CD4-positive, alpha-beta T cell treated with Interleukin-15 for 1 hour (primary cell): Measurements from ENCODE around the gene C20orf202.
A peak's percentile ranks its signal among the peaks of the same experiment; 100 is the strongest.

Experiments used
- DNase-seq: peaks from one replicate; pipeline ENCODE4 v3.0.0-alpha.2; 2020

Gene C20orf202

GRCh38 chr20:1184638-1185315, 18.5 kb upstream of the C20orf202 start, which contains the start of gene TMEM74B:
TSS of gene TMEM74B (minus strand) at chr20:1184981. CDS start at chr20:1183801, 1,180 bp downstream.
- no peak for DNase-seq

GRCh38 chr20:1185316-1185741, 17.9 kb upstream of the C20orf202 start:
- DNase-seq, result no peak

- peak; percentile 32 for DNase-seq
These were observed 17.4 kb upstream of the C20orf202 start for GRCh38 chr20:1185790-1186334.

DNA sequence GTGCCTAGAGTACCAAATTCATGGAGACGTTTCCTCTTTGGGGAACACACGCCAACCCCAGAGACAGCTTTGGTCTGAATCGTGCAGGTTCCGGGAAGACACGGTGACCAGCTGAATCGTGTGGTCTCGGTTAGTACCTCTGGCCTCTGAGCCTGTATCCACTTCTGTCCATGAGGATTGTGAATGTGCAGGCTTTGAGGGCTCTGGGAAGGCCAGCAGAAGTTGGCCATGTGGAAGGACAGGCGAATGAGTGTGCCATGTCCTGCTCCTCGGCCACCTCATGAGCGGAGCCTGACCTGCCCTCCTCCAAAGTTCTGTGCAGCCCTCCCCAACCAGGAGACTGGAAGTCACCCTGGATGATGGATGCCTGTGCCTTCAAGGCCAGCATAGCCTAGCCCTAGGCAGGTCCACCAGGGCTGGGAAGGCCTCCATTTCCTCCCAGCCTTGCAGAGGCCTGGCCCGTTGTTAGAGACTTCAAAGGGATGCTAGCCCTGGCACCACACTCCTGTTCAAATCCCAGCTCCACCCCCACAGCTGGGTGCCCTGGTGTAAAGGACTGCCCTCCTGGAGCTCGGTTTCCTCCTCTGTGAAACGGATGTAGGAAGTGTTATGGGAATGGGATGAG, 16.8 kb upstream of the C20orf202 start:
- no peak for DNase-seq

DNA sequence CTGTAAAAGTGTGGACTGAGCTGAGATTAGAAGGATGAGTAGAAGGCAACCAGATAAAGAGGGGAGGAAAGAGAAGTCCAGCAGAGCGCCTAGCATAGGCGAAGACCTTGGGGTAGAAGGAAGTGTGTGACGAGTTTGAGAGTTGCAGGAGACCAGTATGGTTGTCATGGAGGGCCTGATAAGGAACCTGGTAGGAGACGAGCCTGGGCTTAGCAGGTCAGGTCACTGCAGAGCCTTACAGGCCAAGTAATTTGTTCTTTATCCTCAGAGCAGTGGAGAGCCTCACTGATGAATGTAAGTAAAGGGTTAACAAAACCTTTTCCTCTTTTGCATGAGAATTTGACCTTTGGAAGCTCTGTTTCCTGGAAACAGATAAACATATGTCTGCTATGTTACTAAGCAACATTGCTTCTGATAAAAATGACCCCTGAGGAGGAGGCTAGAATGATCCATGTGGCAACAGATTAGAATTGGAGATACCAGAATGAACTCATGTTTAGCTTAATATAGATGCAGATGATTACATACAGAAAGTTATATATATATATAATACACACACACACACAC, 15.6 kb upstream of the C20orf202 start:
- DNase-seq, result no peak

- DNase-seq, result no peak
These were observed 14.9 kb upstream of the C20orf202 start for GRCh38 chr20:1188347-1188746.

GRCh38 chr20:1189827-1190226, 13.4 kb upstream of the C20orf202 start:
- DNase-seq, result no peak

- DNase-seq, result no peak
These were observed 12.4 kb upstream of the C20orf202 start for GRCh38 chr20:1190847-1191246.

GRCh38 chr20:1191299-1191698, 12.0 kb upstream of the C20orf202 start:
- DNase-seq, result no peak

DNA sequence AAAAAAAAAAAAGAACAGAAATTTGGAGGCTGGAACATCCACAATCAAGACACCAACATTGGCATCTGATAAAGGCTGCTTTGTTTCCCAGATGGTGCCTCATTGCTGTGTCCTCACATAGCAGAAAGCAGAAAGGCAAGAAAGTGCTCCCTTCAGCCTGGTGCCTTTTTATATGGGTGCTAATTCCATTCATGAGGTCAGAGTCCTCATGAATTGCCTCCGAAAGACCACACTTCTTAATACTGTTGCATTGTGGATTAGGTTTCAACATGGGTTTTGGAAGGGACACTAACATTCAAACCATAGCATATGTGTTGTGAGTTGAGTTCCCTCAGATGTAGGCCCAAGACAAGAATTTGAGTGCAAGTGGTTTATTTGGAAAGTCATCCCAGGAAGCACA, 8.0 kb upstream of the C20orf202 start:
- DNase-seq, result no peak

DNA sequence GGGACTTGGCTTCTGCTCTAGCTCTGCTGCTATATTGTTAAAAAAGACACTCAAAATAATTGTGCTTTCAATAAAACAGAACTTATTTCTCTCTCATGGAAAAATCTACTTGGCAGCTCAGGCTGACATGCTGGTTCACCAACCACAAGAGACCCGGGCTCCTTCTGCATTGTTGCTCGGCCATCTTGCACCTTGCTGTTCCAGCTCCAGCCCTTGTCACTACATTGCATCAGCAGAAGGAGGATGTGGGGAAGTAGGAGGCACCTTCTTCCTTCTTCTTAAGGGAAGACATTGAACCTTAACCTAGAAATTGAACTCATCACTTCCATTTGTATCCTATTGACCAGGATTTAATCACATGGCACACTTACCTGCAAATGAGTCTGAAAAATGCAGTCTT, 6.6 kb upstream of the C20orf202 start:
- DNase-seq, result no peak

DNA sequence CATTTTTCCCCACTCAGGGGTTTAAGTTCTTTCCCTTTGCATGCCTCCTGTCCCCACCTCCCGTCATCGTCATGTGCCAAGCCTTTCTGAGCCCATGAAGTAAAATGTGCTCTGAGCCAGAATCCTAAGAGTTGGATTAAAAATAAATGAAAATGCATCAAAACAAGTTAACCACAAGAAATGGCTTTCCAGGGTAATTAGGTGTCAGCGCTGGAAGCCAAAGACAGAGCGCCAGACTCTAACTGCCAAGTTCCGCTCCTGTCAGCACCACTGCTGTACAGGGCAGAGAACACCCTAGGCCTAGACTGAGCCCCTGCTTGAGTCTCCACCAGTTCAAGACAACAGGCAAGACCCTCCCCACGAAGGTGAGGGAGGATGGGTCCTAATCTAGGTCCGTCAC, 5.5 kb upstream of the C20orf202 start:
- DNase-seq, result no peak

DNA sequence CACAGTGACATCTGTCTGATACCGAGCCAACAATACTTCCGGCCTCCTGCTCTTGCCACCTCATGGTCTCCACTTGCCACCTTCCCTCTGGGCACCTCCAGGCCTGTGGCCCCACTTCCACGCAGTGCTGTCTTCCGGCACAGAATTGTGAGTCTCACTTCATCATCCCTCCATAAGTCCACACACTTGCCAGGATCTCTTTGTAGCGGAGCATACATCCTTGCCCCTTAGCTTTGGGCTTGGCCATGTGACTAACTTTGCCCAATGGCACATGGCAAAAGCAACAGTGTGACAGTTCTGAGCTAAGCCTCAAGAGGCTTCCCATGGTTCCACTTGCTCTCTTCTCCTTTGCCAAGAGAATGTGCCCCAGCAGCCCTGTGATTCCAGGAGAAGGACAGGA, 4.5 kb upstream of the C20orf202 start:
- no peak for DNase-seq

GRCh38 chr20:1199212-1199873, 3.9 kb upstream of the C20orf202 start:
- DNase-seq, result no peak

GRCh38 chr20:1199964-1200363, 3.3 kb upstream of the C20orf202 start:
- no peak for DNase-seq

- no peak for DNase-seq
These were observed 376 bp downstream of the C20orf202 start for GRCh38 chr20:1203630-1204029.

- no peak for DNase-seq
These were observed 859 bp downstream of the C20orf202 start for GRCh38 chr20:1204113-1204512.

DNA sequence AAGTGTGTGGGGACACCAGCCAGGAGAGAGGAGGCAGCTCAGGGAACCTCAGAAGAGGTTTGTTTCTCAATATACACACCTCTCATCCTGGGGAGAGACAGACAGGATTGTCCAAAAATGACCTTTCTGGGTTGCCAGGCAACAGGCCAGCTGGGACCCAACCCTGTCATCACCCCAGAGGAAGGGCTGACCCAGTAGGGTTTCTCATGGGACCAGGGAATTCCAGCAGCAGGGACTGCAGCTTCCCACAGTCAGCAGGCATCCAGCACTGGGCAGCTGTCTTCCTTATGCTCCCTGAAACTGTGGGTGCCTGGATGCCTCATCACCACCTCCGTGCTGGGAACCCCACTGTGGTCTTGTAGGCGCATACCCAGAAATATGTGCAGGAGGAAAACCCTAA, 1.3 kb downstream of the C20orf202 start:
- DNase-seq, result no peak

DNA sequence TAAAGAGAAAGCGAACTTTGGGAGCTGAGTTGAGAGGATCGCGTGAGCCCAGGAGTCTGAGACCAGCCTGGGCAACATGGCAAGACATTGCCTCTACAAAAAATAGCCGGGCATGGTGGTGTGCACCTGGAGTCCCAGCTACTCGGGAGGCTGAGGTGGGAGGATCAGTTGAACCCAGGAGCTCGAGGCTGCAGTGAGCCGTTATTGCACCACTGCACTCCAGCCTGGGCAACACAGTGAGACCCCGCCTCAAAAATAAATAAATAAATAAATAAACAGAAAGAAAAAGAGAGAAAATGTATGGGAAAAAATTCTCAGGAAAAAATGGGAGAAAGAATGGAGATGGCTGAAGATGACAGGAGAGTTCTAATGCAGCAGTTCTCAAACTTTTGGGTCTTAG, 2.5 kb downstream of the C20orf202 start:
- DNase-seq, result no peak

DNA sequence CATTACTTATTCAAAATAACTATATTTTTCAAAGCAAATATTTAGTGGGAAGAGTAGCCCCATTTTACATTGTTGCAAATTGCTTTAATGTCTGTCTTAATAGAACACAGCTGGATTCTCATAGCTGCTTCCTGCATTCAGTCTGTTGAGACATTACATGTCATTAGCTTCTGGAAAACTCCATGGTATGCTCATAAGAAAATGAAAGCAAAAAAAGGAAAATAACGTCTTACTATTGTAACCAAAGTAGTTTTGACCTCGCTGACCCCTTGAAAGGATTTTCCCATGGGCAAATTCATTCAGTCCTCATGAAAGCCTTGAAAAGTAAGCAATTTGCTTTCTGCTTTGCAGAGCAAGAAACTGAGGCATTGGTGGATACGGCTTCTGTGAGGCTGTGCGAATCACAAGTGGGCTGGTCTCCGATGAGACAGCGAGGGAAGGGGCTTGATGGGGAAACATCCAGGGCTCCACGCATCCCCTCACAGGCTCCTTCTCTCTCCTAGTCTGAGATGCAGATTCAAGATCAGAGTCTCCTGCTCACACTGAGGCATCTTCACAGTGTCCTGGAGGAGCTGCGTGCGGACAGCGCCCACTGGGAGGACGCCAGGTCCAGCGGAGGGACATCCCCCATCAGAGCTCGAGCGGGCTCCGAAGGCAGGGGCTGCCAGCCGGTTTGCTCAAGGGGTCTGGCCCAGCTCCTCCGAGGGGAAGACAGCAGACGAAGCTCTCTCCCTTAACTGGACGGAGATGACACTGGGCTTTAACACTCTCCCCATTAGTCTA, 3.3 kb downstream of the C20orf202 start:
- DNase-seq, result no peak

DNA sequence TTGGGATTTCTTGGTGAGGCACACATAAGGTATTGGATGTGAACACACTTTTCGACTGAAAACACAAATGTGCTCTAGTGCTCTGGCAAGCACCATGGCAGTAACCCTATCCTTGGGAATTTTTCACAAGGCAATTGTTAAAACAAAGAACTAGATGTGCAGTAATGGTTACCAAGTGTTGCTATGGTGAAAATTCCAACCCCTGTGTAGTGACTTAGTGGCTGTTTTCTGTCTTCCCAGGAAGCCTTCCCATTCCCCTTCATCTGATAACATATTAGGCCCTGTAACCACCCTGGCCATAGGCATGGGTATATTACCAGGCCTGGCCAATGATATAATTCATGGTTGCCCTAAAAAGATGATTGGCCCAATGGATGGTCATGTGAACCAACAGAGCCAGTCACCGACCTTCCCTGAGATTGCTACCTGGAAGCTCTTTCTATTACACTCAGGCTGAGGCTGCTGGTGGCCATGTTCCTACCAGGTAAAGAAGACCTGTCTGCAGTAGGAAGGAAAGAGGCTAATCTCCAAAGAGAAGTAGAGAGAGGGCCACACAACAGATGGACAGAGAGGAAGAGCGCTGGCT, 4.1 kb downstream of the C20orf202 start:
- DNase-seq, result no peak
